HUES48 (cell line): Measurements from ENCODE around the gene LRRC10B.
A peak's percentile ranks its signal among the peaks of the same experiment; 100 is the strongest.
"Not testable (repeated sequence)": the region's sequence is repeated elsewhere in the genome, so short reads cannot be mapped to it uniquely, and the experiment has no call there.

ENCODE experiments used
- H3K27ac ChIP-seq: one replicate; pipeline ENCODE4 v1.7.0; 2013; ENCODE audit warnings: low read depth, low read length, inconsistent platforms
- H3K27me3 ChIP-seq: 2 replicates; pipeline ENCODE4 v1.6.1; 2013; ENCODE audit warnings: mild to moderate bottlenecking, low read length; ENCODE audit not compliant: control insufficient read depth, insufficient read depth
- H3K36me3 ChIP-seq: 2 replicates; pipeline ENCODE4 v1.6.1; 2013; ENCODE audit warnings: low read length; ENCODE audit not compliant: control insufficient read depth, insufficient read depth
- H3K4me1 ChIP-seq: 2 replicates; pipeline ENCODE4 v1.6.1; 2013; ENCODE audit warnings: mild to moderate bottlenecking, low read length; ENCODE audit not compliant: control insufficient read depth, insufficient read depth
- H3K4me3 ChIP-seq: 2 replicates; pipeline ENCODE4 v1.5.1; 2013; ENCODE audit warnings: mild to moderate bottlenecking, low read depth, low read length
- H3K9ac ChIP-seq: 2 replicates; pipeline ENCODE4 v1.6.1; 2013; ENCODE audit warnings: mild to moderate bottlenecking, low read depth, low read length, moderate library complexity
- H3K9me3 ChIP-seq: 2 replicates; pipeline ENCODE4 v1.6.1; 2013; ENCODE audit warnings: low read length; ENCODE audit not compliant: control insufficient read depth, insufficient read depth

Gene LRRC10B

DNA sequence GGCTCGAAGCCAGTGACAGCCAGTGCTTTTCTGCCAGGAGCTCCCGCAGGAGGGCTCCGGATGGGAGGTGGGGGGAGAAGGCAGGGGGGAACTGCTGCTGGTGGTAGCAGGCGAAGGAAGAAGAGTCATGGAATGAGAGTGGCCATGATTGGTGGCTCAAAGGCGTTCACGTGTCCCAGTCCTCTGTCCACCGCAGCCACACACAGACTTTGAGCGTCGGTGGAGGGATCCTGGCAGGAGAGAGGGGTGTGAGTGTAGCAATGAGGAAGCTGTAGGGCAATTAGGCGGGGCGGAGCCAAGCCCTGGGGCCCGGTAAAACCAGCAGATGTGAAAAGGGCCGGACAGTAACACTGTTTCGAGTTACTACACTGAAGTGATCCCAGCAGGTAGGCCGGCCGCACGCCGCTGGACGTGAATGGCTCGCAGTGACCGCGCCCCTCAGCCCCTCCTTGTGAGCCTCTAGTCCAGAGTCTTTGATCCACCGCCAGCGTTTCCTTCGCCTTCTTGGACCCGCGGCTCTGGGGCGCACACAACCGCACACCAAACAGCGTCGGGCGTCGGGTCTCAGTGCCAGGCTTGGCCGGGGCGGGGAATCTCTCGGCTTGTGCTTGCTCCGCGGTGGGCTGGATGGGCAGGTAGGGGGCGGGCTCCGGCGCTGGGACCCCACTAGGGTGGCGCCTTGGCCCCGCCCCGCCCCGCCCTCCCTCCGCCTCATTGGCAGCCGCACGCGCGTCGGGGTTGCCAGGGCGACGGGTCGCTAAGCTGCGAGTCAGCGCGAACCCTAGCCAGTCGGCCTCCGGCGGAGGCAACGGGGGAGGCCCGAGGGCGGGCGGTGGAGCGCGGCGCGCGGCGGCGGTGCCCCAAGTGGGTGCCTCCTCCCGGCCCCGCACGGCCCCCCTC lies at the start of gene LRRC10B:
Gene LRRC10B (plus strand): TSS at position 788 of the 900 bp plus-strand sequence. CDS start 250 bp downstream, outside the sequence.
- no peaks in the 10 kb centered on the region for H3K36me3 ChIP-seq
- H3K9ac ChIP-seq = no peak within 1 kb of the TSS
- no peak within 1 kb of the TSS for H3K27ac ChIP-seq
- H3K27me3 ChIP-seq = peaks cover 48% of the 10 kb centered on the region
- peaks cover 17% of the 10 kb centered on the region for H3K4me1 ChIP-seq
- peak within 1 kb of the TSS; percentile 72 for H3K4me3 ChIP-seq
- no peaks in the 10 kb centered on the region for H3K9me3 ChIP-seq

DNA sequence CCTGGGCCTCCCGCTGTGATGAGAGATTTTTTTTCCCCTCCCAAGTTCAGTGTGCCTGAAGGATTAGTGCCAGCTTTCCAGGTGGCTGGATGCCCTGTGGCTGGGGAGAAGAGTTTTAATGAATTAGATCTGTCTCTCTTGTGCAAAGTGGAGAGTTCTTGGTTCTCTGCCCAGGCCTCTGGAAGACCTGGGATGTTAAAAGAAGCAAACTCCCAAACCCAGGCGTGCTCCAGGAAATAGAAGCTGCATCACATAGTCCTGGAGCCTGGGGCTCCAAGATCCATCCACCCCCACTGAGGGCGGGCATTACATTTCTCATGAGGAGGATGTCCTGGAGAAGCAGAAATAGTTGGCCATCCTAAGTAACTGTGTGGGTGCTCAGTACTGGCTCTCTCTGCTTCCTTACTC lies 48.1 kb upstream of the LRRC10B start:
- no peaks in the 10 kb centered on the region for H3K36me3 ChIP-seq

DNA sequence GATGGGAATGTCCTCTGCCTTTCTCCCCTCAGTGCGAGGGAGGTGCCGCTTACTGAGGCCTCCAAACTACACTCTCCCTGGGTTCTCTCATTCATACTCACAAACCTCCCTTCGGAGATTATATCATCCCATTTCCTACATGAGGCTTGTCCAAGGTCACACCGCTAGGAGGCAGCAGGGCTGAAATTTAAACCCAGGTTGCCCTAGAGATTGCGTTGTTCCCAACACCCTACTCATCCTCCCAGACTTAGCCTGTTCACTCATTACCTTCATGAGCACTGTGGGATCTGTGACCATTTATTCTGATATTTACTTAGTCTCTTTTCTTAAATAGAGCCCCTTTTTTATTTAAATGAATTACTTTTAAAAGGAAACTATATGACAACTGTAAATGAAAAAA lies 47.6 kb upstream of the LRRC10B start:
- no peak overlapping the region for H3K9ac ChIP-seq
- H3K4me1 ChIP-seq = no peaks in the 10 kb centered on the region
- H3K4me3 ChIP-seq = no peak overlapping the region
- H3K27me3 ChIP-seq = no peaks in the 10 kb centered on the region
- H3K27ac ChIP-seq = no peak overlapping the region
- no peaks in the 10 kb centered on the region for H3K9me3 ChIP-seq
- no peaks in the 10 kb centered on the region for H3K36me3 ChIP-seq

More for the DNA sequence above, 48.1 kb upstream of the LRRC10B start:
- H3K9ac ChIP-seq = no peak overlapping the region
- H3K27ac ChIP-seq = no peak overlapping the region
- no peaks in the 10 kb centered on the region for H3K27me3 ChIP-seq
- H3K9me3 ChIP-seq = no peaks in the 10 kb centered on the region
- no peak overlapping the region for H3K4me3 ChIP-seq
- H3K4me1 ChIP-seq = no peaks in the 10 kb centered on the region

DNA sequence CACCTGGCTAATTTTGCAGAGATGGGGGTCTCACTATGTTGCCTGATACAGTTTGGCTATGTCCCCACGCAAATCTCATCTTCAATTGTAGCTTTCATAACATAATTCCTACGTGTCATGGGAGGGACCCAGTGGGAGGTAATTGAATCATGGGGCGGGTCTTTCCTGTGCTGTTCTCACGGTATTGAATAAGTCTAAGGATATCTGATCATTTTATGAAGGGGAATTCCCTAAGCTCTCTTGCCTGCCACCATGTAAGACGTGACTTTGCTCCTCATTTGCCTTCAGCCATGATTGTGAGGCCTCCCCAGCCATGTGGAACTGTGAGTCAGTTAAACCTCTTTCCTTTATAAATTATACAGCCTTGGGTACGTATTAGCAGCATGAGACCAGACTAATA lies 40.9 kb upstream of the LRRC10B start:
- H3K36me3 ChIP-seq, H3K9me3 ChIP-seq, H3K4me3 ChIP-seq, H3K9ac ChIP-seq, H3K4me1 ChIP-seq, H3K27me3 ChIP-seq, H3K27ac ChIP-seq: not testable (repeated sequence)

DNA sequence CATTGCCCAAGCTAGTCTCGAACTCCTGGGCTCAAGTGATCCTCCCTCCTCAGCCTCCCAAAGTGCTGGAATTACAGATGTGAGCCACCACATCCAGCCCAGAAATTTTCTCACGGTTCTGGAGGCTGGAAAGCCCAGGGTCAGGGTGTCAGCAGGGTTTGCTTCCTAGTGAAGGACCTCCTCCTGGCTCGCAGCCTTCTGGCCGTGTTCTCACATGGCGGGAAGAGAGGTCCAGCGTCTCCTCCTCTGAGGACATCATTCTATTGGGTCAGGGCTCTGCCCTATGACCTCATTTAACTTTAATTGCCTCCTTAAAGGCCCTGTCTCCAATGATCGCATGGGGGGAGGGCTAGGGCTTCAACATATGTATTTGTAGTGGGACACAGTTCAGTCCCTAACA lies 40.5 kb upstream of the LRRC10B start:
- Histone ChIP-seq H3K4me1 (no peaks in the 10 kb centered on the region), H3K9ac (no peak overlapping the region), H3K9me3 (no peaks in the 10 kb centered on the region), H3K36me3 (peaks cover 3% of the 10 kb centered on the region; the same call in 1 of the 2 replicates), H3K27me3 (no peaks in the 10 kb centered on the region), H3K27ac (no peak overlapping the region), H3K4me3 (no peak overlapping the region)

DNA sequence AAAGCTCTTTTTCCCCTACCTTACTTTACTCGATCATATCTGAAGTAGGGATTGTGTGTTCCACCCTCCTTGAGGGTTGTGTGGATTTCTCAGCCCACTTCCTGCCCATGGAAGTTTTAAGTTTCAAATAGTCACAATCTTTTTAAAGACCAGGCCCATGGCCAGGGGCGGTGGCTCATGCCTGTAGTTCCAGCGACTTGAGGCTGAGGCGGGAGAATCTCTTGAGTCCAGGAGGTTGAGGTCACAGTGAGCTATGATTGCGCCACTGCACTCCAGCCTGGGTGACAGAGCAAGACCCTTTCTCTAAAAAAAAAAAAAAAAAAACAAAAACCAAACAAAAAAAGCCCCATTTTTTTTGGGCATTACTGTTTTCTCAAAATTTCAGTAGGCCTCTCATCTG lies 36.3 kb upstream of the LRRC10B start:
- no peaks in the 10 kb centered on the region for H3K27me3 ChIP-seq
- H3K36me3 ChIP-seq = peaks cover 3% of the 10 kb centered on the region; the same call in 1 of the 2 replicates
- no peaks in the 10 kb centered on the region for H3K4me1 ChIP-seq
- H3K27ac ChIP-seq = no peak overlapping the region
- no peak overlapping the region for H3K9ac ChIP-seq
- no peak overlapping the region for H3K4me3 ChIP-seq
- H3K9me3 ChIP-seq = no peaks in the 10 kb centered on the region

DNA sequence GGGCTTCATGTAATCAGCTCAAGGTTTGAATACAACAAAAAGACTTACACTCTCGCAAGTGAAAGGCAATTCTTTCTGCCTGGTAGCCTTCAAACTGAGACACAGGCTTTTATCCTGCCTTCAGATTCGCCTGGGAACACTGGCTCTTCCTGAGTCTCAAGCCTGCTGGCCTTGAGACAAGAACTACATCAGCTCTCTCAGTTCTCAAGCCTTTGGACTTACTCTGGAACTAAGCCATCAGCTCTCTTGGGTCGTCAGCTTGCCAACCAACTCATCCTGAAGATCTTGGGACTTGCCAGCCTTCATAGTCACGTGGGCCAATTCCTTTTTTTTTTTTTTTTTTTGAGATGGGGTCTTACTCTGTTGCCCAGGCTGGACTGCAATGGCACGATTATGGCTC lies 35.7 kb upstream of the LRRC10B start:
- Histone ChIP-seq H3K27ac (no peak overlapping the region), H3K4me3 (no peak overlapping the region), H3K9me3 (no peaks in the 10 kb centered on the region), H3K27me3 (no peaks in the 10 kb centered on the region), H3K36me3 (peaks cover 3% of the 10 kb centered on the region; the same call in 1 of the 2 replicates), H3K9ac (no peak overlapping the region), H3K4me1 (no peaks in the 10 kb centered on the region; the same call in 1 of the 2 replicates)

DNA sequence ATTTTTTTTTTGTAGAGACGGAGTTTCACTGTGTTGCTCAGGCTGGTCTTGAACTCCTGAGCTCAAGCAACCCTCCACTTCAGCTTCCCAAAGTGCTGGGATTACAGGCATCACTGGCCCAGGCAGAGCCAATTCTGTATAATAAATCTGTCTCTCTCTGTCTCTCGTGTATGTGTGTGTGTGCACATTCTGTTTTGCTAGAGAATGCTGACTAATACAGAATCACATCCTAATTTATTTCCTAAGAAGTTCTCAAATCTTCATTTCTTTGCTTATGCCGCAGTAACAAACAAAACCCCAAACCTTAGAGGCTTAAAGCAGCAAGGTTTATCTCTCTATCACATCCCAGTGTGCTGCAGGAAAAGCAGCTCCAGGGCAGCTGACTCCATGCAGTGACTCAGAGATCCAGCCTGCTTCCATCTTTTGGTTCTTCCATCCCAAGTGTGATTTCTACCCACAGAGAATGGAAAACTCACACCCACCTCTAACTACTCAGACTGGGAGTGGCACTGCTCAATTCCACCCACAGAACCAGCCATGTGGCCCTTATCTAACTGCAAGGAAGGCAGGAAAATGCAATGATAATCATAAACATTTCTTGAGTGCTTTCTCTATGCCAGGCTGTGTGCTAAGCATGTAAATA lies 35.1 kb upstream of the LRRC10B start:
- no peaks in the 10 kb centered on the region; the same call in 1 of the 2 replicates for H3K4me1 ChIP-seq
- H3K36me3 ChIP-seq = peaks cover 3% of the 10 kb centered on the region; the same call in 1 of the 2 replicates
- H3K9ac ChIP-seq = no peak overlapping the region
- no peak overlapping the region for H3K4me3 ChIP-seq
- H3K27me3 ChIP-seq = 0 out of 2 replicates have a peak, but pooled peaks cover 2% of the 10 kb centered on the region
- no peak overlapping the region for H3K27ac ChIP-seq
- no peaks in the 10 kb centered on the region for H3K9me3 ChIP-seq

DNA sequence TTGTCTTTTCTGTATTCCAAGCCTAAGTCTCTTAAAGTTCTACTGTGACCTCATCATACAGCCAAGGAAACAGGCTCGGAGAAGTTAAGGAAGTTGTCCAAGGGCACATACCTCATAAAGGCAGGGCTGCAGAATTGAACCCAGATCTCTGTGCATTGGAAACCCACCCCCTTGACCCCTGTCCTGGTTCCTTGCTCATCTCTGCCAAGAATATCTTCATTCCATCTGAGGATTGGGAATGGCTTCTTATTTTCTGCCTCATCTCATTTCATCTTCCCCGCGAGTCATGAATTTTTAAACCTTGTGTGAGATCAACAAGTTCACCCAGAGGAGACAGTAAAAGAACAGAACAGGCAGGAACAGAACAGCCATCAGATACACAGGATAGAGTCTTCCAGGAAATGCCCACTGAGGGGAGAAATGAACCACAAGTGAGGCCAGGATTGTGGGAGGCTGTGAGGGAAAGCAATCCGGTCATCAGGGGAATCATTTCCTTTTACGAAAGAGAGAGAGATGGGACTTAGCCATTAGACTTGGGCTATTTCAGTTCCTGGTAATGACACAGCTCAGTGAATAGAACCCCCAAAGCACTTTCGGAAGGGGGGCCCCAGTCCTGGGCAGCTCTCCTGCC lies 34.4 kb upstream of the LRRC10B start:
- no peaks in the 10 kb centered on the region for H3K9me3 ChIP-seq
- no peak overlapping the region for H3K9ac ChIP-seq
- H3K4me1 ChIP-seq = no peaks in the 10 kb centered on the region; the same call in 1 of the 2 replicates
- no peak overlapping the region for H3K4me3 ChIP-seq
- H3K27me3 ChIP-seq = 0 out of 2 replicates have a peak, but pooled peaks cover 2% of the 10 kb centered on the region
- no peak overlapping the region for H3K27ac ChIP-seq
- H3K36me3 ChIP-seq = peaks cover 3% of the 10 kb centered on the region; the same call in 1 of the 2 replicates

DNA sequence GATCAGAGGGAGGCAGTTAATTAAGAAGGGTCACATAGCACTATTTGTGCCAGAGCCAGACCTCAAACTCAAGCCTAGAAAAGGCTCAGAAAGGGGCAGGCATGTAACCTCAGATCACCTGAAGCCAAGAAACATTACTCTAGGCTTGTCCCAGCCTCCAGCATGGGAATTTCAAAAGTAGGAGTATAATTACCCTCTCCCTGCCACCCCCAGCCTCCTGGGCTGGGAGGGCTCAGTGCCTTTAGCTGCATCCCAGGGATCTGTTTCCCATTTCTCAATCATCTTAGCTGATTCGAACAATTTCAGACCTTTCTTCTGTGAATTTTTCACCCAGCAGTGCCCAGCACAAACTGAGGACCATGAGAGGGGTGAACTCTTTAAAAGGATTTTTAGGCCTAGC lies 33.1 kb upstream of the LRRC10B start:
- H3K27ac ChIP-seq = no peak overlapping the region
- no peaks in the 10 kb centered on the region; the same call in 1 of the 2 replicates for H3K4me1 ChIP-seq
- H3K27me3 ChIP-seq = 0 out of 2 replicates have a peak, but pooled peaks cover 2% of the 10 kb centered on the region
- H3K36me3 ChIP-seq = peaks cover 3% of the 10 kb centered on the region; the same call in 1 of the 2 replicates
- no peak overlapping the region for H3K4me3 ChIP-seq
- no peaks in the 10 kb centered on the region for H3K9me3 ChIP-seq
- H3K9ac ChIP-seq = no peak overlapping the region
